Measurements from ENCODE around the gene VCL.

DNA sequence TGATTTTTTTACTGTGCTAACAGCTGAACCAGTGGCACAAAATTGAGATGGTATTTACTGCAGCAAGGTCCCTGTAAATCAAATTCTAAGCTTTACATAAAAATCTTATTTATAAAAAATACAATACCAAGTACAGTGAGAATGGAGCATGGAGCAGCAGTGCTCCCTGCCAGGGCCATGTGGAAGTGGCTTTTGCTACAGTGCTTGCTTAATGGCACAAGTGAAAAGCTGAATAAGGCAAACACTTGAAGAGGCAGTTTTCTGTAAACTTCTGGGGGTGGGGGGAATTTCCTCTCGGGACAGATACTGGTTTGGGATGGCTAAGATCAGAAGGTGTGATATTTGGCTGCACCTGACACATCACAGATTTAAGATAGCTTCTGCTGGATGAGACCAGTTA lies 125.2 kb downstream of the VCL start:
- TF ChIP-seq ZNF384 (IDR thresholded peaks at IDR 0.05) (no peak), FOXA1 (IDR thresholded peaks at IDR 0.05) (no peak), LEF1 (IDR thresholded peaks at IDR 0.05; ENCODE audit: borderline replicate concordance) (no peak), FOXK2 (IDR thresholded peaks at IDR 0.05) (no peak), SP1 (IDR thresholded peaks at IDR 0.05) (no peak), SUZ12 (IDR thresholded peaks at IDR 0.05) (no peak)
- TF ChIP-seq, protein P1, sequence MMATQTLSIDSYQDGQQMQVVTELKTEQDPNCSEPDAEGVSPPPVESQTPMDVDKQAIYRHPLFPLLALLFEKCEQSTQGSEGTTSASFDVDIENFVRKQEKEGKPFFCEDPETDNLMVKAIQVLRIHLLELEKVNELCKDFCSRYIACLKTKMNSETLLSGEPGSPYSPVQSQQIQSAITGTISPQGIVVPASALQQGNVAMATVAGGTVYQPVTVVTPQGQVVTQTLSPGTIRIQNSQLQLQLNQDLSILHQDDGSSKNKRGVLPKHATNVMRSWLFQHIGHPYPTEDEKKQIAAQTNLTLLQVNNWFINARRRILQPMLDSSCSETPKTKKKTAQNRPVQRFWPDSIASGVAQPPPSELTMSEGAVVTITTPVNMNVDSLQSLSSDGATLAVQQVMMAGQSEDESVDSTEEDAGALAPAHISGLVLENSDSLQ (IDR thresholded peaks at IDR 0.05): no peak

All from HEK293T (cell line).